Effector CD8-positive, alpha-beta T cell (primary cell): ENCODE data around the gene BMP8A.
"Not testable (repeated sequence)": the region's sequence is repeated elsewhere in the genome, so short reads cannot be mapped to it uniquely, and the experiment has no call there.

Experiments
- DNase-seq: peaks from one replicate; lab custom pipeline; 2025; lab: John Stamatoyannopoulos, UW

The BMP8A gene

GRCh38 chr1:39507230-39507928 lies 15.9 kb downstream of the BMP8A start:
- DNase-seq = no peak

GRCh38 chr1:39508266-39508665 lies 16.8 kb downstream of the BMP8A start:
- no peak for DNase-seq

- DNase-seq = no peak
Observed at GRCh38 chr1:39508857-39509305, 17.4 kb downstream of the BMP8A start.

- DNase-seq = no peak
Observed at GRCh38 chr1:39509360-39510009, 18.0 kb downstream of the BMP8A start.

GRCh38 chr1:39510570-39511186 lies 19.2 kb downstream of the BMP8A start:
- DNase-seq = not testable (repeated sequence)

- not testable (repeated sequence) for DNase-seq
Observed at GRCh38 chr1:39511477-39511876, 20.0 kb downstream of the BMP8A start.

- DNase-seq = not testable (repeated sequence)
Observed at GRCh38 chr1:39512234-39512847, 20.9 kb downstream of the BMP8A start.

- not testable (repeated sequence) for DNase-seq
Observed at GRCh38 chr1:39514710-39515124, 23.3 kb downstream of the BMP8A start.

GRCh38 chr1:39515131-39516086 lies 24.0 kb downstream of the BMP8A start:
- not testable (repeated sequence) for DNase-seq

GRCh38 chr1:39516841-39517240 lies 25.4 kb downstream of the BMP8A start:
- not testable (repeated sequence) for DNase-seq

GRCh38 chr1:39517936-39518335 lies 26.5 kb downstream of the BMP8A start:
- not testable (repeated sequence) for DNase-seq

GRCh38 chr1:39519376-39519775 lies 27.9 kb downstream of the BMP8A start:
- DNase-seq = not testable (repeated sequence)

- DNase-seq = not testable (repeated sequence)
Observed at GRCh38 chr1:39522221-39522620, 30.8 kb downstream of the BMP8A start.

- no peak for DNase-seq
Observed at GRCh38 chr1:39522661-39523567, 31.5 kb downstream of the BMP8A start.

GRCh38 chr1:39524171-39524570 lies 32.7 kb downstream of the BMP8A start:
- no peak for DNase-seq

GRCh38 chr1:39524591-39525365 lies 33.3 kb downstream of the BMP8A start:
- DNase-seq = no peak

GRCh38 chr1:39525366-39526165 lies 34.1 kb downstream of the BMP8A start:
- DNase-seq = no peak

GRCh38 chr1:39526466-39527189 lies 35.2 kb downstream of the BMP8A start:
- no peak for DNase-seq
